C4-2B (cell line): Measurements from ENCODE around the gene NKPD1.

Experiments used
- H3K27ac ChIP-seq: fragments of 450-650 bp; 2 replicates; pipeline ENCODE4 v1.5.1; 2017
- CTCF ChIP-seq: fragments of 450-650 bp; conservative IDR thresholded peaks from 2 replicates; pipeline ENCODE4 v1.5.1; 2017; ENCODE audit warnings: mild to moderate bottlenecking
- ZFX ChIP-seq: fragments of 450-650 bp; IDR thresholded peaks from 2 replicates; pipeline ENCODE4 v1.6.1; 2017

NKPD1 gene

GRCh38 chr19:45117671-45118070, 43.1 kb downstream of the NKPD1 start:
- no peak for TF ChIP-seq ZFX
- no peak overlapping the region for H3K27ac ChIP-seq

GRCh38 chr19:45117167-45117594, 43.6 kb downstream of the NKPD1 start:
- no peak overlapping the region for H3K27ac ChIP-seq
- TF ChIP-seq CTCF (no peak), ZFX (no peak)

GRCh38 chr19:45115809-45116615, 44.8 kb downstream of the NKPD1 start:
- TF ChIP-seq CTCF, result no peak
- no peak overlapping the region for H3K27ac ChIP-seq

- peak overlapping the region; percentile 41; the same call in 1 of the 2 replicates for H3K27ac ChIP-seq
Measured at GRCh38 chr19:45114116-45114515, 46.7 kb downstream of the NKPD1 start.

GRCh38 chr19:45113628-45114027, 47.2 kb downstream of the NKPD1 start:
- TF ChIP-seq ZFX (no peak), CTCF (no peak)
- peak overlapping the region; percentile 41; the same call in 1 of the 2 replicates for H3K27ac ChIP-seq

More at GRCh38 chr19:45114116-45114515, 46.7 kb downstream of the NKPD1 start:
- TF ChIP-seq ZFX, result no peak
- no peak for TF ChIP-seq CTCF

- TF ChIP-seq ZFX (no peak), CTCF (no peak)
- H3K27ac ChIP-seq, result no peak overlapping the region
Measured at GRCh38 chr19:45112111-45112827, 48.5 kb downstream of the NKPD1 start.
